Adrenal gland (tissue), 5 donors: ENCODE measurements around the gene CHRM5.

Experiments used
- CTCF ChIP-seq, 6 experiments: fragments of 450-650 bp in 4 of 6; fragments of 200-600 bp in 2 of 6; sonication (generic) in 1 of 6; IDR thresholded peaks; 1 replicate in 5 of 6; 2 replicates in 1 of 6; pipeline versions ENCODE4 v1.5.1 to v1.8.0; 2016 to 2021; ENCODE audit warnings: antibody characterized with exemption in 6 of 6, mild to moderate bottlenecking in 2 of 6, moderate library complexity in 1 of 6
- POLR2A ChIP-seq, 2 donors: fragments of 450-650 bp; IDR thresholded peaks; one replicate each; pipeline ENCODE4 v1.6.1; 2017; ENCODE audit warnings: antibody characterized with exemption in 2 of 2, mild to moderate bottlenecking in 2 of 2, moderate library complexity in 1 of 2
- donor health status: DM: no; HTN: no; CAD: no.

- TF ChIP-seq POLR2A (IDR thresholded peaks at IDR 0.05) (no peak), CTCF (IDR thresholded peaks at IDR 0.05) (no peak)
These were observed 88.6 kb downstream of the CHRM5 start for GRCh38 chr15:34056911-34057310.
